ENCODE results near the gene CIDEA. TPM values are rescaled to one million over a fixed set of nuclear protein-coding genes. Genes with fewer than 3 reads are reported as not detected.

The CIDEA gene
- total and polyA plus RNA-seq, 11 donors = 0.35 to 17.1 (median 1.5) TPM; not detected in 3

GRCh38 chr18:12305930-12306629 is 51.9 kb downstream of the CIDEA start:
- no peak for ATAC-seq

GRCh38 chr18:12306752-12307700 is 52.9 kb downstream of the CIDEA start:
- TF ChIP-seq CTCF (IDR thresholded peaks at IDR 0.05) (peak in 2 of 12 donors; percentile 3 to 35), POLR2A (IDR thresholded peaks at IDR 0.05) (no peak)
- Histone ChIP-seq H3K27me3 (no peaks in the 10 kb centered on the region), H3K4me3 (peak overlapping the region; percentile 44 to 98 (median 82)), H3K4me1 (peaks cover 0 to 39% (median 22%) of the 10 kb centered on the region in 12 donors), H3K27ac (peak overlapping the region; percentile 90 to 100 (median 98)), H3K9me3 (peaks cover 0 to 8% (median 1%) of the 10 kb centered on the region in 12 donors), H3K36me3 (peaks cover 0 to 21% (median 16%) of the 10 kb centered on the region in 9 donors)
- peak; percentile 64 to 75 (median 68) for DNase-seq
- intact Hi-C loops (cut with DNase I) = loop anchor here in 3 of 10 donors (2.0 to 10.0 kb wide), 4 partner anchors 28 to 348 kb away; partner anchors contain the start of genes AFG3L2 (in 2 of the 3) and SPIRE1 (in 1 of the 3)
- WGBS, 4 donors = 26 to 37% (median 31%) methylated on average over 29 to 39 of the region's 39 CpGs
- peak in 3 of 4 donors; percentile 32 to 58 (median 41) for ATAC-seq

More at GRCh38 chr18:12305930-12306629, 51.9 kb downstream of the CIDEA start:
- H3K27ac ChIP-seq = peak overlapping the region in 1 of 12 donors; percentile 98
- H3K27me3 ChIP-seq = no peaks in the 10 kb centered on the region
- H3K4me3 ChIP-seq = peak overlapping the region in 4 of 12 donors; percentile 12 to 93 (median 76)
- intact Hi-C loops (cut with DNase I) = loop anchor here in 3 of 10 donors (2.0 to 10.0 kb wide), 4 partner anchors 27 to 349 kb away; partner anchors contain the start of genes AFG3L2 (in 2 of the 3) and SPIRE1 (in 1 of the 3)
- TF ChIP-seq POLR2A (IDR thresholded peaks at IDR 0.05) (no peak), CTCF (IDR thresholded peaks at IDR 0.05) (no peak)
- H3K36me3 ChIP-seq = peaks cover 0 to 12% (median 6%) of the 10 kb centered on the region in 9 donors
- H3K4me1 ChIP-seq = peaks cover 0 to 39% (median 22%) of the 10 kb centered on the region in 12 donors
- DNase-seq = no peak
- no peaks in the 10 kb centered on the region for H3K9me3 ChIP-seq
- 77 to 86% (median 82%) methylated on average over 21 to 25 of the region's 25 CpGs for WGBS, 4 donors

GRCh38 chr18:12307701-12308385 is 53.7 kb downstream of the CIDEA start, which contains the start of gene TUBB6:
Gene TUBB6, plus strand, starts transcription at chr18:12308241. Its CDS starts 52 bp downstream, at chr18:12308293.
- H3K9me3 ChIP-seq = peaks cover 0 to 14% (median 8%) of the 10 kb centered on the region in 12 donors
- intact Hi-C loops (cut with DNase I) = loop anchor here in 4 of 10 donors (2.0 to 10.0 kb wide), 6 partner anchors 19 to 371 kb away; partner anchors contain the start of genes AFG3L2 (in 2 of the 4) and SPIRE1 (in 1 of the 4)
- peak in 1 of 2 donors; percentile 56 for TF ChIP-seq POLR2A (IDR thresholded peaks at IDR 0.05)
- TF ChIP-seq CTCF (IDR thresholded peaks at IDR 0.05) = peak in 1 of 12 donors; percentile 1
- 0 to 6% (median 1%) methylated on average over 7 to 88 of the region's 88 CpGs for WGBS, 4 donors
- H3K27ac ChIP-seq = peak within 1 kb of the TSS; percentile 94 to 100 (median 98)
- peak within 1 kb of the TSS; percentile 44 to 98 (median 82) for H3K4me3 ChIP-seq
- peak; percentile 27 to 80 (median 74) for ATAC-seq
- DNase-seq = peak; percentile 84 to 91 (median 88)
- H3K4me1 ChIP-seq = peaks cover 0 to 39% (median 22%) of the 10 kb centered on the region in 12 donors
- peaks cover 0 to 27% (median 21%) of the 10 kb centered on the region in 9 donors for H3K36me3 ChIP-seq
- no peaks in the 10 kb centered on the region for H3K27me3 ChIP-seq

Data from heart left ventricle (tissue), 16 donors.